Tibial nerve (tissue), 4 donors: ENCODE data around the gene OSBPL6. TPM values are rescaled to one million over a fixed set of nuclear protein-coding genes. Genes with fewer than 3 reads are reported as not detected.
"Not testable (repeated sequence)": the region's sequence is repeated elsewhere in the genome, so short reads cannot be mapped to it uniquely, and the experiment has no call there.

Experiments used
- DNase-seq, 2 donors: peaks; one replicate each; pipeline ENCODE4 v3.0.0-alpha.2; 2019; ENCODE audit warnings: low spot score in 2 of 2
- H3K27ac ChIP-seq, 4 donors: fragments of 200-600 bp; sonication (generic) in 3 of 4; one replicate each; pipeline ENCODE4 v1.5.1; 2017 to 2019; ENCODE audit warnings: mild to moderate bottlenecking in 1 of 4
- H3K27me3 ChIP-seq, 2 donors: fragments of 200-600 bp; sonication (generic) in 1 of 2; one replicate each; pipeline versions ENCODE4 v1.5.1 to v1.6.0; 2017 to 2019
- H3K36me3 ChIP-seq, 3 donors: fragments of 200-600 bp; sonication (generic); one replicate each; pipeline ENCODE4 v1.5.1; 2018 to 2019
- H3K4me1 ChIP-seq, 4 donors: fragments of 200-600 bp; sonication (generic) in 3 of 4; one replicate each; pipeline ENCODE4 v1.5.1; 2017 to 2019
- H3K4me3 ChIP-seq, 4 donors: fragments of 200-600 bp; sonication (generic) in 3 of 4; one replicate each; pipeline ENCODE4 v1.5.1; 2017 to 2019; ENCODE audit warnings: mild to moderate bottlenecking in 1 of 4, moderate library complexity in 1 of 4
- H3K9me3 ChIP-seq, 4 donors: fragments of 200-600 bp; sonication (generic) in 3 of 4; one replicate each; pipeline ENCODE4 v1.5.1; 2017 to 2019
- CTCF ChIP-seq, 5 experiments: fragments of 200-600 bp in 3 of 5; fragments of 450-650 bp in 2 of 5; sonication (generic) in 3 of 5; IDR thresholded peaks; one replicate each; pipeline ENCODE4 v1.5.1; 2016 to 2019; ENCODE audit warnings: antibody characterized with exemption in 5 of 5, mild to moderate bottlenecking in 3 of 5, moderate library complexity in 2 of 5
- EP300 ChIP-seq, 2 donors: sonication (generic); formaldehyde crosslinking; IDR thresholded peaks; one replicate each; pipeline ENCODE4 v1.6.1; 2017; ENCODE audit warnings: antibody characterized with exemption in 2 of 2, mild to moderate bottlenecking in 1 of 2
- POLR2A ChIP-seq, 2 donors: fragments of 450-650 bp; IDR thresholded peaks; one replicate each; pipeline ENCODE4 v1.6.1; 2017; ENCODE audit warnings: antibody characterized with exemption in 2 of 2, mild to moderate bottlenecking in 2 of 2, moderate library complexity in 2 of 2
- WGBS, 2 donors: methylation state at CpG; one replicate each; pipeline ENCODE4 v1.1.5; 2018; 5-methylcytosine and 5-hydroxymethylcytosine counted together
- total RNA-seq, 4 donors: library from RNA; depleted of rRNA; stranded (reverse); fragments of >200 nt; gene quantifications; one replicate each; pipeline ENCODE4 v1.1.0, GENCODE V29; 2016

The OSBPL6 gene
- 1 to 10 TPM in 3 of 4 donors, under 1 TPM in 1; 0.66 to 3.1 (median 1.6) TPM for total RNA-seq

GRCh38 chr2:178193823-178194599 lies at the start of gene OSBPL6:
Gene OSBPL6, plus strand, starts transcription at chr2:178194512. Its CDS starts 111,673 bp downstream, at chr2:178306185.
- TF ChIP-seq CTCF (IDR thresholded peaks at IDR 0.05) (peak in 4 of 5 experiments; percentile 21 to 73 (median 38)), POLR2A (IDR thresholded peaks at IDR 0.05) (peak; percentile 31 to 63), EP300 (IDR thresholded peaks at IDR 0.05) (peak in 1 of 2 donors; percentile 44)
- H3K4me3 ChIP-seq: peak within 1 kb of the TSS; percentile 66 to 88 (median 78)
- H3K9me3 ChIP-seq: no peaks in the 10 kb centered on the region
- no peaks in the 10 kb centered on the region for H3K36me3 ChIP-seq
- WGBS, 2 donors: 0 to 1% methylated on average over 5 to 65 of the region's 90 CpGs
- peaks cover 0 to 17% (median 3%) of the 10 kb centered on the region in 4 donors for H3K4me1 ChIP-seq
- DNase-seq: peak; percentile 28 to 40
- peaks cover 0 to 3% of the 10 kb centered on the region in 2 donors for H3K27me3 ChIP-seq
- peak within 1 kb of the TSS; percentile 65 to 89 (median 74) for H3K27ac ChIP-seq

GRCh38 chr2:178152033-178152432 lies 42.3 kb upstream of the OSBPL6 start:
- Histone ChIP-seq H3K27me3 (no peaks in the 10 kb centered on the region), H3K4me1 (no peaks in the 10 kb centered on the region), H3K9me3 (peaks cover 0 to 3% (median 0%) of the 10 kb centered on the region in 4 donors), H3K4me3 (no peak overlapping the region), H3K27ac (no peak overlapping the region), H3K36me3 (no peaks in the 10 kb centered on the region)
- no peak for DNase-seq
- 13 to 15% methylated on average over 3 of the region's 3 CpGs for WGBS, 2 donors
- TF ChIP-seq EP300 (IDR thresholded peaks at IDR 0.05): peak in 1 of 2 donors; percentile 6
- TF ChIP-seq POLR2A (IDR thresholded peaks at IDR 0.05): no peak
- TF ChIP-seq CTCF (IDR thresholded peaks at IDR 0.05): no peak

GRCh38 chr2:178152542-178152941 lies 41.8 kb upstream of the OSBPL6 start:
- DNase-seq: no peak
- peaks cover 0 to 3% (median 0%) of the 10 kb centered on the region in 4 donors for H3K9me3 ChIP-seq
- TF ChIP-seq CTCF (IDR thresholded peaks at IDR 0.05): no peak
- no peak for TF ChIP-seq EP300 (IDR thresholded peaks at IDR 0.05)
- TF ChIP-seq POLR2A (IDR thresholded peaks at IDR 0.05): no peak
- H3K27me3 ChIP-seq: no peaks in the 10 kb centered on the region
- no peak overlapping the region for H3K27ac ChIP-seq
- no peaks in the 10 kb centered on the region for H3K4me1 ChIP-seq
- no peak overlapping the region for H3K4me3 ChIP-seq
- H3K36me3 ChIP-seq: no peaks in the 10 kb centered on the region
- WGBS, 2 donors: 73 to 76% methylated on average over 4 of the region's 4 CpGs

- no peaks in the 10 kb centered on the region for H3K36me3 ChIP-seq
- H3K4me1 ChIP-seq: no peaks in the 10 kb centered on the region
- peaks cover 0 to 3% (median 0%) of the 10 kb centered on the region in 4 donors for H3K9me3 ChIP-seq
- DNase-seq: no peak
- no peak overlapping the region for H3K4me3 ChIP-seq
- no peak for TF ChIP-seq CTCF (IDR thresholded peaks at IDR 0.05)
- TF ChIP-seq EP300 (IDR thresholded peaks at IDR 0.05): no peak
- no peak for TF ChIP-seq POLR2A (IDR thresholded peaks at IDR 0.05)
- H3K27me3 ChIP-seq: no peaks in the 10 kb centered on the region
- 56 to 83% methylated on average over 1 of the region's 1 CpG for WGBS, 2 donors
- H3K27ac ChIP-seq: no peak overlapping the region
These were observed 41.3 kb upstream of the OSBPL6 start for GRCh38 chr2:178152977-178153376.

- H3K27me3 ChIP-seq, H3K4me1 ChIP-seq, H3K4me3 ChIP-seq, H3K27ac ChIP-seq, H3K36me3 ChIP-seq, H3K9me3 ChIP-seq, DNase-seq: not testable (repeated sequence)
- WGBS, 2 donors: 56 to 62% methylated on average over 1 of the region's 1 CpG
These were observed 40.4 kb upstream of the OSBPL6 start for GRCh38 chr2:178153878-178154277.
